ENCODE measurements around the gene TESK2. TPM values are rescaled to one million over a fixed set of nuclear protein-coding genes. Genes with fewer than 3 reads are reported as not detected.

Gene TESK2
- total RNA-seq, 4 donors from 2014 or later, result 1.4 to 4.3 (median 3.7) TPM

GRCh38 chr1:45314266-45314665 is 176.7 kb downstream of the TESK2 start:
- ATAC-seq (ENCODE audit: low FRiP score), result no peak
- TF ChIP-seq, protein P1, sequence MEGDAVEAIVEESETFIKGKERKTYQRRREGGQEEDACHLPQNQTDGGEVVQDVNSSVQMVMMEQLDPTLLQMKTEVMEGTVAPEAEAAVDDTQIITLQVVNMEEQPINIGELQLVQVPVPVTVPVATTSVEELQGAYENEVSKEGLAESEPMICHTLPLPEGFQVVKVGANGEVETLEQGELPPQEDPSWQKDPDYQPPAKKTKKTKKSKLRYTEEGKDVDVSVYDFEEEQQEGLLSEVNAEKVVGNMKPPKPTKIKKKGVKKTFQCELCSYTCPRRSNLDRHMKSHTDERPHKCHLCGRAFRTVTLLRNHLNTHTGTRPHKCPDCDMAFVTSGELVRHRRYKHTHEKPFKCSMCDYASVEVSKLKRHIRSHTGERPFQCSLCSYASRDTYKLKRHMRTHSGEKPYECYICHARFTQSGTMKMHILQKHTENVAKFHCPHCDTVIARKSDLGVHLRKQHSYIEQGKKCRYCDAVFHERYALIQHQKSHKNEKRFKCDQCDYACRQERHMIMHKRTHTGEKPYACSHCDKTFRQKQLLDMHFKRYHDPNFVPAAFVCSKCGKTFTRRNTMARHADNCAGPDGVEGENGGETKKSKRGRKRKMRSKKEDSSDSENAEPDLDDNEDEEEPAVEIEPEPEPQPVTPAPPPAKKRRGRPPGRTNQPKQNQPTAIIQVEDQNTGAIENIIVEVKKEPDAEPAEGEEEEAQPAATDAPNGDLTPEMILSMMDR (IDR thresholded peaks at IDR 0.05), result no peak
- DNase-seq (ENCODE audit: low spot score), result no peak

- DNase-seq (ENCODE audit: low spot score) (no peak), ATAC-seq (ENCODE audit: low FRiP score) (no peak)
- TF ChIP-seq, protein P1 (IDR thresholded peaks at IDR 0.05), result no peak
These were observed 184.1 kb downstream of the TESK2 start for GRCh38 chr1:45306905-45307304.

DNA sequence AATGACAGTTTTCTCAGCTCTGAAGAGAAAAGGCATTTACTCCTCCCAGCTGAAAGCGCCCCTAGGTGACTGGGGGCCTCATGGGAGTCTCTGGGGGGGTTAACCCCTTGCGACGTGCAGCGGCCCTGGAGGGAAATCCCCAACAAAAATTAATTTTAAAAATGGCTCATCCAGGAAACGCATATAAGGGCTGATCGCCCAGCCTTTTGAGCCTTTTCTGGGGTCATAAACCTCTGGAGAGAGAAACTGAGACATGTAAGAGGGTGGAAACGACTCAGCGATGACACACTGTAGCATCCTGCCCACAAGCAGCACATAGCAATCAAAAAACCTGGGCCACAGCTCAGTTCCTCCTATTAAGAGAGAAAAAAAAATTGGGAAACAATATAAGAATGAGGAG is 184.6 kb downstream of the TESK2 start:
- no peak for ATAC-seq (ENCODE audit: low FRiP score)
- no peak for DNase-seq (ENCODE audit: low spot score)
- TF ChIP-seq, protein P1 (IDR thresholded peaks at IDR 0.05), result no peak

- no peak for DNase-seq (ENCODE audit: low spot score)
- ATAC-seq (ENCODE audit: low FRiP score), result no peak
- TF ChIP-seq, protein P1 (IDR thresholded peaks at IDR 0.05), result no peak
These were observed 185.7 kb downstream of the TESK2 start for GRCh38 chr1:45305231-45305630.

GRCh38 chr1:45304311-45305081 is 186.5 kb downstream of the TESK2 start:
- ATAC-seq (ENCODE audit: low FRiP score) (no peak), DNase-seq (ENCODE audit: low spot score) (no peak)
- TF ChIP-seq, protein P1 (IDR thresholded peaks at IDR 0.05), result no peak

GRCh38 chr1:45303520-45304310 is 187.2 kb downstream of the TESK2 start:
- DNase-seq (ENCODE audit: low spot score), result peak; percentile 86
- peak; percentile 97 for ATAC-seq (ENCODE audit: low FRiP score)
- TF ChIP-seq, protein P1 (IDR thresholded peaks at IDR 0.05), result peak in 1 of 3 donors; percentile 46
